ENCODE results near the gene PTTG1IP. TPM values are rescaled to one million over a fixed set of nuclear protein-coding genes. Genes with fewer than 3 reads are reported as not detected.
A peak's percentile ranks its signal among the peaks of the same experiment; 100 is the strongest.

PTTG1IP gene
- total and polyA plus RNA-seq, 10 of the 15 experiments (the other 5 are each of a cell fraction or from before 2014, with no cell fraction given) = 2.4 to 56.4 (median 44.4) TPM

GRCh38 chr21:44918107-44918470, 44.6 kb upstream of the PTTG1IP start:
- peaks cover 38% of the 10 kb centered on the region for H3K79me2 ChIP-seq (ENCODE audit: control insufficient read depth, insufficient read depth, low read length)
- H3K27ac ChIP-seq (ENCODE audit: control insufficient read depth, insufficient read depth) = no peak overlapping the region
- ChIA-PET CTCF (interaction anchor here (1.2 to 2.7 kb wide), 3 partner anchors 9 to 43 kb away, joined by 3 to 21 read pairs (median 6); no protein-coding TSS in a partner anchor), POLR2A (interaction anchor here (2.0 kb wide), 1 partner anchor 10 kb away, joined by 26 read pairs; no protein-coding TSS in a partner anchor), RAD21 (ENCODE audit: unreplicated experiment) (interaction anchor here (1.5 to 1.9 kb wide), 2 partner anchors 10 to 13 kb away, joined by 4 to 13 read pairs; no protein-coding TSS in a partner anchor), SMC1A (ENCODE audit: uncharacterized antibody, unreplicated experiment) (interaction anchor here (0.6 to 4.1 kb wide), 5 partner anchors 9 to 36 kb away, joined by 3 to 15 read pairs (median 5); no protein-coding TSS in a partner anchor)
- H3K36me3 ChIP-seq (ENCODE audit: control insufficient read depth in 2 of 2, insufficient read depth in 2 of 2, low read length in 1 of 2) = peaks cover 0 to 7% of the 10 kb centered on the region in 2 experiments; a peak in 3 of 4 replicates
- in situ Hi-C loops (cut with MboI) (no loop called here), intact Hi-C loops (cut with micrococcal nuclease; ENCODE audit: unreplicated experiment) (no loop called here)
- no TSS peak for BruUV-seq (replicated peaks)
- no peak for ATAC-seq
- peak overlapping the region; percentile 35; the same call in 1 of the 2 replicates for H3K4me3 ChIP-seq
- no peak for DNase-seq (ENCODE audit: low read depth, low spot score)
- H2AFZ ChIP-seq (ENCODE audit: control insufficient read depth, low read depth, low read length) = no peak overlapping the region
- H3K4me1 ChIP-seq (ENCODE audit: control insufficient read depth, insufficient read depth, low read length) = peaks cover 23% of the 10 kb centered on the region
- H3K9me3 ChIP-seq (replicated peaks; ENCODE audit: control insufficient read depth, insufficient read depth, low read length) = no peaks in the 10 kb centered on the region
- 80% methylated on average over 12 of the region's 12 CpGs for WGBS (ENCODE audit: insufficient coverage, insufficient replicate concordance, low lambda C conversion rate, missing lambda C conversion rate)
- no peak for FAIRE-seq
- H3K27me3 ChIP-seq (replicated peaks in 1 of 2; ENCODE audit: control insufficient read depth in 2 of 2, insufficient read depth in 2 of 2, low read length in 1 of 2) = no peaks in the 10 kb centered on the region
- H3K4me2 ChIP-seq (ENCODE audit: control insufficient read depth, insufficient read depth) = peak overlapping the region; percentile 46; the same call in 1 of the 2 replicates
- no peaks in the 10 kb centered on the region for H4K20me1 ChIP-seq (ENCODE audit: control insufficient read depth, insufficient read depth)
- no peak overlapping the region for H3K9ac ChIP-seq (ENCODE audit: control insufficient read depth, insufficient read depth, low read length)
- no peak for TF ChIP-seq SPI1 (IDR thresholded peaks at IDR 0.05; ENCODE audit: borderline replicate concordance, insufficient read depth, low read depth, low read length)
- TF ChIP-seq, protein P1, sequence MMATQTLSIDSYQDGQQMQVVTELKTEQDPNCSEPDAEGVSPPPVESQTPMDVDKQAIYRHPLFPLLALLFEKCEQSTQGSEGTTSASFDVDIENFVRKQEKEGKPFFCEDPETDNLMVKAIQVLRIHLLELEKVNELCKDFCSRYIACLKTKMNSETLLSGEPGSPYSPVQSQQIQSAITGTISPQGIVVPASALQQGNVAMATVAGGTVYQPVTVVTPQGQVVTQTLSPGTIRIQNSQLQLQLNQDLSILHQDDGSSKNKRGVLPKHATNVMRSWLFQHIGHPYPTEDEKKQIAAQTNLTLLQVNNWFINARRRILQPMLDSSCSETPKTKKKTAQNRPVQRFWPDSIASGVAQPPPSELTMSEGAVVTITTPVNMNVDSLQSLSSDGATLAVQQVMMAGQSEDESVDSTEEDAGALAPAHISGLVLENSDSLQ (IDR thresholded peaks at IDR 0.05) = no peak
- no peak for TF ChIP-seq SUZ12 (IDR thresholded peaks at IDR 0.05; ENCODE audit: unreplicated experiment)
- no peak for TF ChIP-seq CBFB (IDR thresholded peaks at IDR 0.05; ENCODE audit: low read depth)
- TF ChIP-seq, protein P2, sequence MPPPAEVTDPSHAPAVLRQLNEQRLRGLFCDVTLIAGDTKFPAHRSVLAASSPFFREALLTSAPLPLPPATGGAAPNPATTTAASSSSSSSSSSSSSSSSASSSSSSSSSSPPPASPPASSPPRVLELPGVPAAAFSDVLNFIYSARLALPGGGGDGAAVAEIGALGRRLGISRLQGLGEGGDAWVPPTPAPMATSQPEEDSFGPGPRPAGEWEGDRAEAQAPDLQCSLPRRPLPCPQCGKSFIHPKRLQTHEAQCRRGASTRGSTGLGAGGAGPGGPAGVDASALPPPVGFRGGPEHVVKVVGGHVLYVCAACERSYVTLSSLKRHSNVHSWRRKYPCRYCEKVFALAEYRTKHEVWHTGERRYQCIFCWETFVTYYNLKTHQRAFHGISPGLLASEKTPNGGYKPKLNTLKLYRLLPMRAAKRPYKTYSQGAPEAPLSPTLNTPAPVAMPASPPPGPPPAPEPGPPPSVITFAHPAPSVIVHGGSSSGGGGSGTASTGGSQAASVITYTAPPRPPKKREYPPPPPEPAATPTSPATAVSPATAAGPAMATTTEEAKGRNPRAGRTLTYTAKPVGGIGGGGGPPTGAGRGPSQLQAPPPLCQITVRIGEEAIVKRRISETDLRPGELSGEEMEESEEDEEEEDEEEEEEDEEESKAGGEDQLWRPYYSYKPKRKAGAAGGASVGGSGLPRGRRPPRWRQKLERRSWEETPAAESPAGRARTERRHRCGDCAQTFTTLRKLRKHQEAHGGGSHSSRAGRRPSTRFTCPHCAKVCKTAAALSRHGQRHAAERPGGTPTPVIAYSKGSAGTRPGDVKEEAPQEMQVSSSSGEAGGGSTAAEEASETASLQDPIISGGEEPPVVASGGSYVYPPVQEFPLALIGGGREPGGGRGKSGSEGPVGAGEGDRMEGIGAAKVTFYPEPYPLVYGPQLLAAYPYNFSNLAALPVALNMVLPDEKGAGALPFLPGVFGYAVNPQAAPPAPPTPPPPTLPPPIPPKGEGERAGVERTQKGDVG (CRISPR knock-in tag; IDR thresholded peaks at IDR 0.05) = no peak
- TF ChIP-seq, protein P3, sequence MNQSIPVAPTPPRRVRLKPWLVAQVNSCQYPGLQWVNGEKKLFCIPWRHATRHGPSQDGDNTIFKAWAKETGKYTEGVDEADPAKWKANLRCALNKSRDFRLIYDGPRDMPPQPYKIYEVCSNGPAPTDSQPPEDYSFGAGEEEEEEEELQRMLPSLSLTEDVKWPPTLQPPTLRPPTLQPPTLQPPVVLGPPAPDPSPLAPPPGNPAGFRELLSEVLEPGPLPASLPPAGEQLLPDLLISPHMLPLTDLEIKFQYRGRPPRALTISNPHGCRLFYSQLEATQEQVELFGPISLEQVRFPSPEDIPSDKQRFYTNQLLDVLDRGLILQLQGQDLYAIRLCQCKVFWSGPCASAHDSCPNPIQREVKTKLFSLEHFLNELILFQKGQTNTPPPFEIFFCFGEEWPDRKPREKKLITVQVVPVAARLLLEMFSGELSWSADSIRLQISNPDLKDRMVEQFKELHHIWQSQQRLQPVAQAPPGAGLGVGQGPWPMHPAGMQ (IDR thresholded peaks at IDR 0.05; ENCODE audit: borderline replicate concordance) = no peak
- no peak for TF ChIP-seq POLR2A (IDR thresholded peaks at IDR 0.05; ENCODE audit: low read depth, low read length)
- no peak for TF ChIP-seq ETV6 (conservative IDR thresholded peaks at IDR 0.05 in 1 of 2, IDR thresholded peaks at IDR 0.05 in 1 of 2; ENCODE audit: borderline replicate concordance in 1 of 2, low read depth in 1 of 2)
- TF ChIP-seq, protein P4, sequence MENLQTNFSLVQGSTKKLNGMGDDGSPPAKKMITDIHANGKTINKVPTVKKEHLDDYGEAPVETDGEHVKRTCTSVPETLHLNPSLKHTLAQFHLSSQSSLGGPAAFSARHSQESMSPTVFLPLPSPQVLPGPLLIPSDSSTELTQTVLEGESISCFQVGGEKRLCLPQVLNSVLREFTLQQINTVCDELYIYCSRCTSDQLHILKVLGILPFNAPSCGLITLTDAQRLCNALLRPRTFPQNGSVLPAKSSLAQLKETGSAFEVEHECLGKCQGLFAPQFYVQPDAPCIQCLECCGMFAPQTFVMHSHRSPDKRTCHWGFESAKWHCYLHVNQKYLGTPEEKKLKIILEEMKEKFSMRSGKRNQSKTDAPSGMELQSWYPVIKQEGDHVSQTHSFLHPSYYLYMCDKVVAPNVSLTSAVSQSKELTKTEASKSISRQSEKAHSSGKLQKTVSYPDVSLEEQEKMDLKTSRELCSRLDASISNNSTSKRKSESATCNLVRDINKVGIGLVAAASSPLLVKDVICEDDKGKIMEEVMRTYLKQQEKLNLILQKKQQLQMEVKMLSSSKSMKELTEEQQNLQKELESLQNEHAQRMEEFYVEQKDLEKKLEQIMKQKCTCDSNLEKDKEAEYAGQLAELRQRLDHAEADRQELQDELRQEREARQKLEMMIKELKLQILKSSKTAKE (IDR thresholded peaks at IDR 0.05; ENCODE audit: low read depth, poor library complexity, severe bottlenecking) = no peak
- TF ChIP-seq, protein P5, sequence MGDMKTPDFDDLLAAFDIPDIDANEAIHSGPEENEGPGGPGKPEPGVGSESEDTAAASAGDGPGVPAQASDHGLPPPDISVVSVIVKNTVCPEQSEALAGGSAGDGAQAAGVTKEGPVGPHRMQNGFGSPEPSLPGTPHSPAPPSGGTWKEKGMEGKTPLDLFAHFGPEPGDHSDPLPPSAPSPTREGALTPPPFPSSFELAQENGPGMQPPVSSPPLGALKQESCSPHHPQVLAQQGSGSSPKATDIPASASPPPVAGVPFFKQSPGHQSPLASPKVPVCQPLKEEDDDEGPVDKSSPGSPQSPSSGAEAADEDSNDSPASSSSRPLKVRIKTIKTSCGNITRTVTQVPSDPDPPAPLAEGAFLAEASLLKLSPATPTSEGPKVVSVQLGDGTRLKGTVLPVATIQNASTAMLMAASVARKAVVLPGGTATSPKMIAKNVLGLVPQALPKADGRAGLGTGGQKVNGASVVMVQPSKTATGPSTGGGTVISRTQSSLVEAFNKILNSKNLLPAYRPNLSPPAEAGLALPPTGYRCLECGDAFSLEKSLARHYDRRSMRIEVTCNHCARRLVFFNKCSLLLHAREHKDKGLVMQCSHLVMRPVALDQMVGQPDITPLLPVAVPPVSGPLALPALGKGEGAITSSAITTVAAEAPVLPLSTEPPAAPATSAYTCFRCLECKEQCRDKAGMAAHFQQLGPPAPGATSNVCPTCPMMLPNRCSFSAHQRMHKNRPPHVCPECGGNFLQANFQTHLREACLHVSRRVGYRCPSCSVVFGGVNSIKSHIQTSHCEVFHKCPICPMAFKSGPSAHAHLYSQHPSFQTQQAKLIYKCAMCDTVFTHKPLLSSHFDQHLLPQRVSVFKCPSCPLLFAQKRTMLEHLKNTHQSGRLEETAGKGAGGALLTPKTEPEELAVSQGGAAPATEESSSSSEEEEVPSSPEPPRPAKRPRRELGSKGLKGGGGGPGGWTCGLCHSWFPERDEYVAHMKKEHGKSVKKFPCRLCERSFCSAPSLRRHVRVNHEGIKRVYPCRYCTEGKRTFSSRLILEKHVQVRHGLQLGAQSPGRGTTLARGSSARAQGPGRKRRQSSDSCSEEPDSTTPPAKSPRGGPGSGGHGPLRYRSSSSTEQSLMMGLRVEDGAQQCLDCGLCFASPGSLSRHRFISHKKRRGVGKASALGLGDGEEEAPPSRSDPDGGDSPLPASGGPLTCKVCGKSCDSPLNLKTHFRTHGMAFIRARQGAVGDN (IDR thresholded peaks at IDR 0.05) = no peak
